HepG2 (cell line): ENCODE results near the gene SMAD3. TPM values are rescaled to one million over a fixed set of nuclear protein-coding genes. Genes with fewer than 3 reads are reported as not detected.

ENCODE experiments used
- ATAC-seq: fragments of 200-7000 bp; cut with Tn5 transposase; 3 replicates; pipeline ENCODE4 v1.9.1; 2020; ENCODE audit warnings: mild to moderate bottlenecking, moderate library complexity
- BruUV-seq: library from RNA; stranded (reverse); fragments of 400-500 nt; replicated peaks from 2 replicates; lab custom pipeline; 2021; lab: Mats Ljungman, UMichigan
- CTCF ChIA-PET: fragments of 300-600 bp; formaldehyde crosslinking; extraction: SDS; loops from one replicate; lab custom pipeline; 2021; ENCODE audit warnings: low total read pairs, inconsistent platforms, low intra/inter-chr PET ratio; lab: Yijun Ruan, JAX
- POLR2A ChIA-PET: fragments of 350-600 bp; sonication (Branson Sonifier 250); formaldehyde crosslinking; loops from one replicate; lab custom pipeline; 2020; ENCODE audit warnings: antibody characterized with exemption, inconsistent platforms; lab: Yijun Ruan, JAX
- DNase-seq: peaks from one replicate; pipeline ENCODE4 v3.0.0-alpha.2; 2015; ENCODE audit warnings: low spot score
- FAIRE-seq: peaks from 3 replicates; lab custom pipeline; 2011; peaks lifted over from hg19 to GRCh38; lab: Jason Lieb, UNC
- H2AFZ ChIP-seq: one replicate; pipeline ENCODE4 v1.6.1; 2011; ENCODE audit warnings: low read length, inconsistent platforms
- H3K27ac ChIP-seq: fragments of 300-600 bp; 3 replicates; pipeline ENCODE4 v1.8.0; 2011; ENCODE audit warnings: mixed run types, mild to moderate bottlenecking, mixed read lengths, low read length, inconsistent platforms; ENCODE audit not compliant: insufficient read depth; ENCODE audit errors: extremely low read length
- H3K27me3 ChIP-seq, 2 experiments: fragments of 200-600 bp in 1 of 2; 2 replicates in 1 of 2; 3 replicates in 1 of 2; pipeline versions ENCODE4 v1.6.0 to v1.8.0; 2011; ENCODE audit warnings: low read length in 2 of 2, mild to moderate bottlenecking in 2 of 2, moderate library complexity in 2 of 2, inconsistent platforms in 1 of 2; ENCODE audit not compliant: insufficient read depth in 2 of 2, control insufficient read depth in 1 of 2
- H3K36me3 ChIP-seq, 2 experiments: fragments of 200-600 bp in 1 of 2; replicated peaks in 1 of 2; 2 replicates in 1 of 2; 3 replicates in 1 of 2; pipeline versions ENCODE4 v1.5.1 to v1.8.0; 2011; ENCODE audit warnings: low read length in 2 of 2, inconsistent platforms in 1 of 2; ENCODE audit not compliant: insufficient read depth in 2 of 2, control insufficient read depth in 1 of 2
- H3K4me1 ChIP-seq: 2 replicates; pipeline ENCODE4 v1.5.1; 2012; ENCODE audit warnings: low read length, inconsistent platforms; ENCODE audit not compliant: insufficient read depth
- H3K4me2 ChIP-seq: 2 replicates; pipeline ENCODE4 v1.6.0; 2011; ENCODE audit warnings: low read depth, low read length, inconsistent platforms
- H3K4me3 ChIP-seq, 3 experiments: fragments of 200-600 bp in 1 of 3; sonication (generic), shearing (Covaris generic) in 1 of 3; replicated peaks in 1 of 3; 2 replicates each; pipeline ENCODE4 v1.5.1; 2011 to 2016; ENCODE audit warnings: low read length in 3 of 3, inconsistent platforms in 2 of 3, low read depth in 2 of 3, mild to moderate bottlenecking in 2 of 3, control low read depth in 1 of 3, mixed read lengths in 1 of 3; ENCODE audit not compliant: insufficient read depth in 1 of 3
- H3K79me2 ChIP-seq: one replicate; pipeline ENCODE4 v1.6.1; 2011; ENCODE audit warnings: low read length, inconsistent platforms; ENCODE audit not compliant: insufficient read depth
- H3K9ac ChIP-seq: 2 replicates; pipeline ENCODE4 v1.6.0; 2011; ENCODE audit warnings: mild to moderate bottlenecking, low read depth, low read length, inconsistent platforms; ENCODE audit not compliant: insufficient read depth
- H3K9me3 ChIP-seq: 2 replicates; pipeline ENCODE4 v1.5.1; 2012; ENCODE audit warnings: mild to moderate bottlenecking, low read length
- H4K20me1 ChIP-seq: 2 replicates; pipeline ENCODE4 v1.6.0; 2011; ENCODE audit warnings: inconsistent platforms, mild to moderate bottlenecking, low read length, moderate library complexity; ENCODE audit not compliant: insufficient read depth
- BHLHE40 ChIP-seq: IDR thresholded peaks from 2 replicates; pipeline ENCODE4 v1.6.1; 2011; ENCODE audit warnings: low read length, improper control_type of control experiment
- BORCS8-MEF2B ChIP-seq: sonication (generic); formaldehyde crosslinking; IDR thresholded peaks from 2 replicates; pipeline ENCODE4 v1.8.0; 2022; ENCODE audit warnings: mild to moderate bottlenecking, missing genetic modification reagents
- CENPX ChIP-seq: sonication (generic); formaldehyde crosslinking; IDR thresholded peaks from 2 replicates; pipeline ENCODE4 v1.9.0; 2021; ENCODE audit warnings: mild to moderate bottlenecking, missing genetic modification reagents, moderate library complexity
- EEA1 ChIP-seq: sonication (generic); formaldehyde crosslinking; IDR thresholded peaks from 2 replicates; pipeline ENCODE4 v1.5.1; 2020; ENCODE audit warnings: mild to moderate bottlenecking, missing genetic modification reagents, borderline replicate concordance
- ETV6 ChIP-seq: sonication (generic); formaldehyde crosslinking; conservative IDR thresholded peaks from 2 replicates; pipeline ENCODE4 v1.4.0; 2020; ENCODE audit warnings: missing genetic modification reagents
- HOXA3 ChIP-seq: sonication (generic); formaldehyde crosslinking; IDR thresholded peaks from 2 replicates; pipeline ENCODE4 v1.5.0; 2020; ENCODE audit warnings: missing genetic modification reagents
- KAT7 ChIP-seq: IDR thresholded peaks from 2 replicates; pipeline ENCODE4 v1.6.1; 2018; ENCODE audit warnings: borderline replicate concordance, missing compliant biosample characterization
- KLF13 ChIP-seq: sonication (generic); formaldehyde crosslinking; IDR thresholded peaks from 2 replicates; pipeline ENCODE4 v1.4.0; 2020; ENCODE audit warnings: mild to moderate bottlenecking, missing genetic modification reagents
- NAIF1 ChIP-seq: sonication (generic); formaldehyde crosslinking; IDR thresholded peaks from 2 replicates; pipeline ENCODE4 v1.5.0; 2020; ENCODE audit warnings: mild to moderate bottlenecking, missing genetic modification reagents, borderline replicate concordance
- NR2C2 ChIP-seq: sonication (generic); formaldehyde crosslinking; IDR thresholded peaks from 2 replicates; pipeline ENCODE4 v1.4.0; 2020; ENCODE audit warnings: missing genetic modification reagents, mild to moderate bottlenecking, moderate library complexity, borderline replicate concordance
- PHB2 ChIP-seq: fragments of 450-650 bp; IDR thresholded peaks from 2 replicates; pipeline ENCODE4 v1.6.1; 2018; ENCODE audit not compliant: partially characterized antibody
- RAD51 ChIP-seq: fragments of 450-650 bp; IDR thresholded peaks from 2 replicates; pipeline ENCODE4 v1.6.1; 2016; ENCODE audit warnings: borderline replicate concordance
- SRY ChIP-seq: sonication (generic); formaldehyde crosslinking; IDR thresholded peaks from 2 replicates; pipeline ENCODE4 v1.8.0; 2022; ENCODE audit warnings: mild to moderate bottlenecking, missing genetic modification reagents
- TGIF2 ChIP-seq: IDR thresholded peaks from 2 replicates; pipeline ENCODE4 v1.6.1; 2016; ENCODE audit warnings: control low read depth, missing compliant biosample characterization
- ZNF543 ChIP-seq: sonication (generic); formaldehyde crosslinking; IDR thresholded peaks from 2 replicates; pipeline ENCODE4 v1.4.0; 2020; ENCODE audit warnings: mild to moderate bottlenecking, missing genetic modification reagents
- WGBS: methylation state at CpG from one replicate; pipeline ENCODE4 v1.1.6; 2017; ENCODE audit warnings: low lambda C conversion rate; 5-methylcytosine and 5-hydroxymethylcytosine counted together
- in situ Hi-C: cut with HindIII; loops from 2 replicates; pipeline ENCODE4 v1.10.0; 2017; ENCODE audit warnings: low pct_unique_long_range_greater_than_20kb; ENCODE audit not compliant: extremely low pct_ligation_motif_present
- intact Hi-C: fragments of 100-400 bp; cut with micrococcal nuclease; formaldehyde crosslinking; loops from one replicate; pipeline ENCODE4 v1.10.0; 2022; ENCODE audit not compliant: unreplicated experiment
- polyA plus RNA-seq, 8 experiments: library from polyadenylated mRNA; depleted of rRNA in 3 of 8; stranded (reverse) in 7 of 8; unstranded in 1 of 8; fragments of >200 nt; fragmentation: Illumina TruSeq in 4 of 8; extraction: Trizol in 4 of 8; gene quantifications; 2 replicates each; pipeline versions ENCODE4 v1.2.1 to v1.2.3, GENCODE V29; 2011 to 2016; ENCODE audit warnings: low read depth in 4 of 8, missing spikeins in 1 of 8, mixed read lengths in 1 of 8; ENCODE audit not compliant: insufficient read depth in 1 of 8
- total RNA-seq, 5 experiments: library from RNA; depleted of rRNA; stranded (reverse); fragments of >200 nt; fragmentation: Illumina TruSeq; extraction: Trizol; gene quantifications; 2 replicates each; pipeline ENCODE4 v1.2.3, GENCODE V29; 2016; ENCODE audit warnings: low read depth in 1 of 5
- TF ChIP-seq, protein P1 (sequence below): sonication (generic); formaldehyde crosslinking; IDR thresholded peaks from 2 replicates; pipeline ENCODE4 v1.5.0; 2020; ENCODE audit warnings: missing genetic modification reagents
- TF ChIP-seq, protein P2 (sequence below): sonication (generic); formaldehyde crosslinking; IDR thresholded peaks from 2 replicates; pipeline ENCODE4 v1.4.0; 2020; ENCODE audit warnings: missing genetic modification reagents
- TF ChIP-seq, protein P3 (sequence below): sonication (generic); formaldehyde crosslinking; IDR thresholded peaks from 2 replicates; pipeline ENCODE4 v1.4.0; 2020; ENCODE audit warnings: missing genetic modification reagents

The SMAD3 gene
- total and polyA plus RNA-seq, 2 of the 13 experiments (the other 11 are each of a cell fraction or from before 2014, with no cell fraction given), result 8.6 to 56.3 TPM

DNA sequence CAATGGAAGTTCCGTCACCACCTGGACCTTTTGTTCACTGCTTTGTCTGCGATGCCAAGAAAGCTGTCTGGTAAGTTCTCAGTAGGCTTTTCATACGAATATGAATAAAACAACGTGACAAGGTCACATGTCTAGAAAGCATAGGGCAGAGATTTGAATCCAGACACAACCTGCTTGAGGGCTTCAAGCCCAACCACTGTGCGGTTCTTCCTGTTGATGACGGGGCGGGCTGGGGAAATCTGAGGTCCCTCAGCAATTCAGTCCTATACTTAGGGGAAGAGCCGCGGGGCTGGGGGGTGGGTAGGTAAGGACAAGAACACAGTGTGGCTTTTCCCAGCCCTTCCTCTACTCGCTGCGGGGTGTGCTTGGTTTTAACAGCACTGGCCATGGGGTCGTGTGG lies 32.4 kb upstream of the SMAD3 start:
- DNase-seq, result no peak
- no TSS peak for BruUV-seq
- Histone ChIP-seq H4K20me1 (peaks cover 13% of the 10 kb centered on the region), H3K4me1 (peaks cover 41% of the 10 kb centered on the region), H3K4me3 (no peak overlapping the region), H3K9ac (no peak overlapping the region), H3K9me3 (no peaks in the 10 kb centered on the region), H3K27ac (no peak overlapping the region), H3K27me3 (no peaks in the 10 kb centered on the region), H2AFZ (no peak overlapping the region), H3K4me2 (no peak overlapping the region), H3K36me3 (peaks cover 0 to 1% of the 10 kb centered on the region in 2 experiments; a peak in 1 of 5 replicates), H3K79me2 (no peaks in the 10 kb centered on the region)
- ATAC-seq, result no peak
- 94% methylated on average over 12 of the region's 12 CpGs for WGBS
- CTCF ChIA-PET, result no interaction called here
- no peak for FAIRE-seq
- POLR2A ChIA-PET, result no interaction called here
- in situ Hi-C loops, result no loop called here
- intact Hi-C loops, result no loop called here
- TF ChIP-seq ETV6 (CRISPR knock-in tag), result no peak
- no peak for TF ChIP-seq EEA1 (CRISPR knock-in tag)
- no peak for TF ChIP-seq ZNF543
- no peak for TF ChIP-seq HOXA3
- no peak for TF ChIP-seq NR2C2
- TF ChIP-seq, protein P1, sequence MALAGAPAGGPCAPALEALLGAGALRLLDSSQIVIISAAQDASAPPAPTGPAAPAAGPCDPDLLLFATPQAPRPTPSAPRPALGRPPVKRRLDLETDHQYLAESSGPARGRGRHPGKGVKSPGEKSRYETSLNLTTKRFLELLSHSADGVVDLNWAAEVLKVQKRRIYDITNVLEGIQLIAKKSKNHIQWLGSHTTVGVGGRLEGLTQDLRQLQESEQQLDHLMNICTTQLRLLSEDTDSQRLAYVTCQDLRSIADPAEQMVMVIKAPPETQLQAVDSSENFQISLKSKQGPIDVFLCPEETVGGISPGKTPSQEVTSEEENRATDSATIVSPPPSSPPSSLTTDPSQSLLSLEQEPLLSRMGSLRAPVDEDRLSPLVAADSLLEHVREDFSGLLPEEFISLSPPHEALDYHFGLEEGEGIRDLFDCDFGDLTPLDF (CRISPR knock-in tag), result no peak
- TF ChIP-seq NAIF1 (CRISPR knock-in tag), result no peak

DNA sequence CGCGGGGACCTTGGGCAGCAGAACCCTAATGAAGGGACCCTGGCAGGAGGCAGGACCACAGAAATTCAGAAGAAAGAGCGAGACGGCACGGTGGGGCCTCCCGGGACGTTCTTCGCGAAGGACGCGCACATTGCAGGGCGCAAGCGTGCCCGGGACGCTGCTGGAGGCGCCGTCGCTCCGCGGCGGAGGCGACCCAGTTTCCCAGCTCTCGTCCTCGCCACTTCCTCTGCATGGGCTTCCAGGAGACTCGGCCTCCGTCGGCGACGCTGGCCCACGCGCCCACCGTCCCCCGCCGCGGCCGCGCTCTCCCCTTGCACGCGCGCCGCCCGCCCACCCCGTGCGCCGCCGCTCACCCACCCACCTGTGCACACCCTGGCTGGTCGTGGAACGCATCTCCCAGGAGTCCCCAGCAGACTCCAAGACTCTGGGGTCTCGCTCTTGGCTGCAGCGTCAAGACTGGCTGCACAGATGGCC lies 31.8 kb upstream of the SMAD3 start:
- FAIRE-seq (no peak), ATAC-seq (no peak)
- no peak overlapping the region for H3K4me3 ChIP-seq
- TF ChIP-seq, protein P2, sequence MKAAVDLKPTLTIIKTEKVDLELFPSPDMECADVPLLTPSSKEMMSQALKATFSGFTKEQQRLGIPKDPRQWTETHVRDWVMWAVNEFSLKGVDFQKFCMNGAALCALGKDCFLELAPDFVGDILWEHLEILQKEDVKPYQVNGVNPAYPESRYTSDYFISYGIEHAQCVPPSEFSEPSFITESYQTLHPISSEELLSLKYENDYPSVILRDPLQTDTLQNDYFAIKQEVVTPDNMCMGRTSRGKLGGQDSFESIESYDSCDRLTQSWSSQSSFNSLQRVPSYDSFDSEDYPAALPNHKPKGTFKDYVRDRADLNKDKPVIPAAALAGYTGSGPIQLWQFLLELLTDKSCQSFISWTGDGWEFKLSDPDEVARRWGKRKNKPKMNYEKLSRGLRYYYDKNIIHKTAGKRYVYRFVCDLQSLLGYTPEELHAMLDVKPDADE (CRISPR knock-in tag), result no peak
- TF ChIP-seq, protein P3, sequence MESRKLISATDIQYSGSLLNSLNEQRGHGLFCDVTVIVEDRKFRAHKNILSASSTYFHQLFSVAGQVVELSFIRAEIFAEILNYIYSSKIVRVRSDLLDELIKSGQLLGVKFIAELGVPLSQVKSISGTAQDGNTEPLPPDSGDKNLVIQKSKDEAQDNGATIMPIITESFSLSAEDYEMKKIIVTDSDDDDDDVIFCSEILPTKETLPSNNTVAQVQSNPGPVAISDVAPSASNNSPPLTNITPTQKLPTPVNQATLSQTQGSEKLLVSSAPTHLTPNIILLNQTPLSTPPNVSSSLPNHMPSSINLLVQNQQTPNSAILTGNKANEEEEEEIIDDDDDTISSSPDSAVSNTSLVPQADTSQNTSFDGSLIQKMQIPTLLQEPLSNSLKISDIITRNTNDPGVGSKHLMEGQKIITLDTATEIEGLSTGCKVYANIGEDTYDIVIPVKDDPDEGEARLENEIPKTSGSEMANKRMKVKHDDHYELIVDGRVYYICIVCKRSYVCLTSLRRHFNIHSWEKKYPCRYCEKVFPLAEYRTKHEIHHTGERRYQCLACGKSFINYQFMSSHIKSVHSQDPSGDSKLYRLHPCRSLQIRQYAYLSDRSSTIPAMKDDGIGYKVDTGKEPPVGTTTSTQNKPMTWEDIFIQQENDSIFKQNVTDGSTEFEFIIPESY, result no peak
- TF ChIP-seq PHB2 (no peak), SRY (CRISPR knock-in tag) (no peak), BORCS8-MEF2B (CRISPR knock-in tag) (no peak), BHLHE40 (no peak), TGIF2 (CRISPR knock-in tag) (no peak), KLF13 (no peak), CENPX (no peak), KAT7 (CRISPR knock-in tag) (no peak), RAD51 (no peak)

More for the DNA sequence above, 31.8 kb upstream of the SMAD3 start:
- ChIA-PET POLR2A (no interaction called here), CTCF (no interaction called here)
- WGBS, result 98% methylated on average over 50 of the region's 50 CpGs
- no peaks in the 10 kb centered on the region for H3K27me3 ChIP-seq
- no peaks in the 10 kb centered on the region for H3K9me3 ChIP-seq
- peaks cover 0 to 1% of the 10 kb centered on the region in 2 experiments; a peak in 1 of 5 replicates for H3K36me3 ChIP-seq
- in situ Hi-C loops, result no loop called here
- H3K27ac ChIP-seq, result no peak overlapping the region
- BruUV-seq, result no TSS peak
- H2AFZ ChIP-seq, result no peak overlapping the region
- peaks cover 41% of the 10 kb centered on the region for H3K4me1 ChIP-seq
- no peak for DNase-seq
- no peak overlapping the region for H3K4me2 ChIP-seq
- peaks cover 12% of the 10 kb centered on the region for H4K20me1 ChIP-seq
- no peaks in the 10 kb centered on the region for H3K79me2 ChIP-seq
- intact Hi-C loops, result no loop called here
- no peak overlapping the region for H3K9ac ChIP-seq
